MM.1S (cell line): ENCODE measurements around the gene DLX2.

ENCODE experiments used
- DNase-seq: peaks from one replicate; pipeline ENCODE4 v3.0.0-alpha.2; 2015
- H2AFZ ChIP-seq: fragments of 300-600 bp; sonication (generic); 2 replicates; pipeline ENCODE4 v1.6.0; 2016; ENCODE audit warnings: antibody characterized with exemption, low read length
- H3F3A ChIP-seq: fragments of 300-600 bp; sonication (generic); 2 replicates; pipeline ENCODE4 v1.6.1; 2016; ENCODE audit warnings: mild to moderate bottlenecking, antibody characterized with exemption, low read length, moderate library complexity, mixed read lengths; ENCODE audit not compliant: insufficient read depth
- H3K27ac ChIP-seq: fragments of 300-600 bp; sonication (generic); 2 replicates; pipeline ENCODE4 v1.5.1; 2016; ENCODE audit warnings: mild to moderate bottlenecking, low read length
- H3K27me3 ChIP-seq: fragments of 300-600 bp; sonication (generic); replicated peaks from 2 replicates; pipeline ENCODE4 v1.6.0; 2016; ENCODE audit warnings: low read length; ENCODE audit not compliant: insufficient read depth
- H3K36me3 ChIP-seq: fragments of 300-600 bp; sonication (generic); replicated peaks from 2 replicates; pipeline ENCODE4 v1.6.1; 2016; ENCODE audit warnings: mild to moderate bottlenecking, low read length, mixed read lengths; ENCODE audit not compliant: insufficient read depth
- H3K4me1 ChIP-seq: fragments of 300-600 bp; sonication (generic); 2 replicates; pipeline ENCODE4 v1.6.1; 2016; ENCODE audit warnings: low read length, mixed read lengths
- H3K4me2 ChIP-seq: fragments of 300-600 bp; sonication (generic); 2 replicates; pipeline ENCODE4 v1.6.0; 2016; ENCODE audit warnings: low read depth, low read length
- H3K4me3 ChIP-seq: fragments of 300-600 bp; sonication (generic); 2 replicates; pipeline ENCODE4 v1.5.1; 2016; ENCODE audit warnings: low read length, mixed read lengths
- H3K79me2 ChIP-seq: fragments of 300-600 bp; sonication (generic); 2 replicates; pipeline ENCODE4 v1.6.1; 2016; ENCODE audit warnings: mixed run types, low read length, mixed read lengths
- H3K9ac ChIP-seq: fragments of 300-600 bp; sonication (generic); 2 replicates; pipeline ENCODE4 v1.6.1; 2016; ENCODE audit warnings: low read length, mixed read lengths
- H3K9me2 ChIP-seq: fragments of 300-600 bp; sonication (generic); replicated peaks from 2 replicates; pipeline ENCODE4 v1.6.1; 2016; ENCODE audit warnings: mild to moderate bottlenecking, low read length, mixed read lengths; ENCODE audit not compliant: insufficient read depth
- H3K9me3 ChIP-seq: fragments of 300-600 bp; sonication (generic); replicated peaks from 2 replicates; pipeline ENCODE4 v1.6.1; 2016; ENCODE audit warnings: mild to moderate bottlenecking, low read length, mixed read lengths; ENCODE audit not compliant: insufficient read depth
- H4K20me1 ChIP-seq: fragments of 300-600 bp; sonication (generic); 2 replicates; pipeline ENCODE4 v1.6.1; 2016; ENCODE audit warnings: mild to moderate bottlenecking, low read length, moderate library complexity, mixed read lengths; ENCODE audit not compliant: insufficient read depth
- CTCF ChIP-seq: fragments of 300-600 bp; sonication (generic); IDR thresholded peaks from 2 replicates; pipeline ENCODE4 v1.5.1; 2016; ENCODE audit warnings: antibody characterized with exemption, low read length, mixed read lengths
- EZH2 ChIP-seq: fragments of 300-600 bp; sonication (generic); optimal IDR thresholded peaks from 2 replicates; pipeline ENCODE3; 2017; ENCODE audit warnings: low read depth, mild to moderate bottlenecking, antibody characterized with exemption, low read length, mixed read lengths
- EZH2phosphoT487 ChIP-seq: fragments of 300-600 bp; sonication (generic); IDR thresholded peaks from 2 replicates; pipeline ENCODE4 v1.6.1; 2018; ENCODE audit warnings: antibody characterized with exemption, low read length

Gene DLX2

GRCh38 chr2:172092716-172093415, 9.8 kb downstream of the DLX2 start:
- Histone ChIP-seq H3K79me2 (no peaks in the 10 kb centered on the region), H3K36me3 (no peaks in the 10 kb centered on the region), H4K20me1 (no peaks in the 10 kb centered on the region), H2AFZ (no peak overlapping the region), H3K27ac (no peak overlapping the region), H3K4me1 (no peaks in the 10 kb centered on the region), H3K9ac (no peak overlapping the region), H3K9me3 (no peaks in the 10 kb centered on the region), H3K9me2 (no peaks in the 10 kb centered on the region), H3F3A (no peaks in the 10 kb centered on the region), H3K27me3 (peaks cover 93% of the 10 kb centered on the region), H3K4me3 (no peak overlapping the region), H3K4me2 (no peak overlapping the region)
- DNase-seq: no peak
- TF ChIP-seq EZH2: no peak

- H3K4me3 ChIP-seq: no peak overlapping the region
- peaks cover 93% of the 10 kb centered on the region for H3K27me3 ChIP-seq
- no peaks in the 10 kb centered on the region for H3K9me3 ChIP-seq
- H3K9me2 ChIP-seq: no peaks in the 10 kb centered on the region
- H3K4me1 ChIP-seq: no peaks in the 10 kb centered on the region
- no peak for TF ChIP-seq EZH2phosphoT487
- no peak for TF ChIP-seq EZH2
- TF ChIP-seq CTCF: no peak
- H3F3A ChIP-seq: no peaks in the 10 kb centered on the region
- H3K79me2 ChIP-seq: no peaks in the 10 kb centered on the region
- no peak overlapping the region for H2AFZ ChIP-seq
- H3K4me2 ChIP-seq: no peak overlapping the region
- H3K36me3 ChIP-seq: no peaks in the 10 kb centered on the region
- H4K20me1 ChIP-seq: no peaks in the 10 kb centered on the region
- no peak overlapping the region for H3K27ac ChIP-seq
- no peak for DNase-seq
- no peak overlapping the region for H3K9ac ChIP-seq
These were observed 10.7 kb downstream of the DLX2 start for GRCh38 chr2:172091761-172092566.

GRCh38 chr2:172091000-172091641, 11.6 kb downstream of the DLX2 start:
- Histone ChIP-seq H3K79me2 (no peaks in the 10 kb centered on the region), H3K9ac (no peak overlapping the region), H4K20me1 (no peaks in the 10 kb centered on the region), H3K9me2 (no peaks in the 10 kb centered on the region), H3F3A (no peaks in the 10 kb centered on the region), H2AFZ (no peak overlapping the region), H3K36me3 (no peaks in the 10 kb centered on the region), H3K4me3 (no peak overlapping the region), H3K9me3 (no peaks in the 10 kb centered on the region), H3K4me2 (no peak overlapping the region), H3K27ac (no peak overlapping the region), H3K27me3 (peaks cover 93% of the 10 kb centered on the region), H3K4me1 (no peaks in the 10 kb centered on the region)
- TF ChIP-seq EZH2phosphoT487: no peak
- TF ChIP-seq EZH2: no peak
- no peak for TF ChIP-seq CTCF
- no peak for DNase-seq
